DND-41 (cell line): ENCODE data around the gene SURF2.

Experiments used
- ATAC-seq: fragments of 200-7000 bp; cut with Tn5 transposase; 3 replicates; pipeline ENCODE4 v1.9.1; 2021; ENCODE audit warnings: low read depth; ENCODE audit not compliant: insufficient read depth
- DNase-seq: peaks from one replicate; pipeline ENCODE4 v3.0.0-alpha.2; 2020
- H2AFZ ChIP-seq: 2 replicates; pipeline ENCODE4 v1.6.0; 2012; ENCODE audit warnings: low read depth, low read length
- H3K27ac ChIP-seq: 2 replicates; pipeline ENCODE4 v1.5.1; 2012; ENCODE audit warnings: low read length, inconsistent platforms
- H3K27me3 ChIP-seq: fragments of 200-600 bp; sonication (generic); 2 replicates; pipeline ENCODE4 v1.6.0; 2012; ENCODE audit warnings: low read length, mild to moderate bottlenecking, inconsistent platforms; ENCODE audit not compliant: insufficient read depth, poor library complexity
- H3K36me3 ChIP-seq: 2 replicates; pipeline ENCODE4 v1.5.1; 2012; ENCODE audit warnings: low read length, inconsistent platforms; ENCODE audit not compliant: insufficient read depth
- H3K4me1 ChIP-seq: 2 replicates; pipeline ENCODE4 v1.5.1; 2012; ENCODE audit warnings: mild to moderate bottlenecking, low read length; ENCODE audit not compliant: insufficient read depth
- H3K4me2 ChIP-seq: 2 replicates; pipeline ENCODE4 v1.6.0; 2012; ENCODE audit warnings: mild to moderate bottlenecking, moderate library complexity, low read length, inconsistent platforms; ENCODE audit not compliant: insufficient read depth
- H3K4me3 ChIP-seq, 2 experiments: fragments of 200-600 bp in 1 of 2; shearing (Covaris generic) in 1 of 2; 2 replicates each; pipeline ENCODE4 v1.5.1; 2012 to 2016; ENCODE audit warnings: inconsistent platforms in 2 of 2, low read length in 2 of 2, mild to moderate bottlenecking in 2 of 2, low read depth in 1 of 2, moderate library complexity in 1 of 2
- H3K79me2 ChIP-seq: 2 replicates; pipeline ENCODE4 v1.6.0; 2012; ENCODE audit warnings: low read length, inconsistent platforms; ENCODE audit not compliant: insufficient read depth
- H3K9ac ChIP-seq: 2 replicates; pipeline ENCODE4 v1.6.0; 2012; ENCODE audit warnings: low read depth, mild to moderate bottlenecking, inconsistent platforms, low read length, moderate library complexity
- H3K9me3 ChIP-seq: 2 replicates; pipeline ENCODE4 v1.5.1; 2012; ENCODE audit warnings: low read length, moderate library complexity, mild to moderate bottlenecking, inconsistent platforms; ENCODE audit not compliant: insufficient read depth, severe bottlenecking
- H4K20me1 ChIP-seq: 2 replicates; pipeline ENCODE4 v1.6.0; 2012; ENCODE audit warnings: low read length; ENCODE audit not compliant: insufficient read depth
- EZH2 ChIP-seq: IDR thresholded peaks from 3 replicates; pipeline ENCODE4 v1.6.1; 2012; ENCODE audit warnings: borderline replicate concordance, low read depth, mild to moderate bottlenecking, moderate library complexity, low read length, inconsistent platforms; ENCODE audit not compliant: severe bottlenecking
- TF ChIP-seq, protein P1 (sequence below): IDR thresholded peaks from 2 replicates; pipeline ENCODE4 v1.5.1; 2012; ENCODE audit warnings: borderline replicate concordance, low read length, moderate library complexity, mild to moderate bottlenecking; ENCODE audit not compliant: poor library complexity, severe bottlenecking; ENCODE audit errors: extremely low read depth

SURF2 gene

GRCh38 chr9:133402689-133403088 is 46.3 kb downstream of the SURF2 start:
- H3K4me3 ChIP-seq: no peak overlapping the region
- H3K27ac ChIP-seq: no peak overlapping the region
- no peak for ATAC-seq
- no peak overlapping the region for H3K9ac ChIP-seq
- no peaks in the 10 kb centered on the region for H3K27me3 ChIP-seq
- no peak overlapping the region for H2AFZ ChIP-seq
- no peak overlapping the region for H3K4me2 ChIP-seq
- TF ChIP-seq, protein P1, sequence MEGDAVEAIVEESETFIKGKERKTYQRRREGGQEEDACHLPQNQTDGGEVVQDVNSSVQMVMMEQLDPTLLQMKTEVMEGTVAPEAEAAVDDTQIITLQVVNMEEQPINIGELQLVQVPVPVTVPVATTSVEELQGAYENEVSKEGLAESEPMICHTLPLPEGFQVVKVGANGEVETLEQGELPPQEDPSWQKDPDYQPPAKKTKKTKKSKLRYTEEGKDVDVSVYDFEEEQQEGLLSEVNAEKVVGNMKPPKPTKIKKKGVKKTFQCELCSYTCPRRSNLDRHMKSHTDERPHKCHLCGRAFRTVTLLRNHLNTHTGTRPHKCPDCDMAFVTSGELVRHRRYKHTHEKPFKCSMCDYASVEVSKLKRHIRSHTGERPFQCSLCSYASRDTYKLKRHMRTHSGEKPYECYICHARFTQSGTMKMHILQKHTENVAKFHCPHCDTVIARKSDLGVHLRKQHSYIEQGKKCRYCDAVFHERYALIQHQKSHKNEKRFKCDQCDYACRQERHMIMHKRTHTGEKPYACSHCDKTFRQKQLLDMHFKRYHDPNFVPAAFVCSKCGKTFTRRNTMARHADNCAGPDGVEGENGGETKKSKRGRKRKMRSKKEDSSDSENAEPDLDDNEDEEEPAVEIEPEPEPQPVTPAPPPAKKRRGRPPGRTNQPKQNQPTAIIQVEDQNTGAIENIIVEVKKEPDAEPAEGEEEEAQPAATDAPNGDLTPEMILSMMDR: no peak
- no peak for TF ChIP-seq EZH2
- no peaks in the 10 kb centered on the region for H3K9me3 ChIP-seq
- H3K79me2 ChIP-seq: no peaks in the 10 kb centered on the region
- peaks cover 33% of the 10 kb centered on the region for H3K36me3 ChIP-seq
- H3K4me1 ChIP-seq: no peaks in the 10 kb centered on the region
- H4K20me1 ChIP-seq: peaks cover 15% of the 10 kb centered on the region
- no peak for DNase-seq

- peak; percentile 40 for DNase-seq
- H3K27ac ChIP-seq: no peak overlapping the region
- H3K36me3 ChIP-seq: peaks cover 40% of the 10 kb centered on the region
- TF ChIP-seq EZH2: no peak
- TF ChIP-seq, protein P1: peak; percentile 59
- H4K20me1 ChIP-seq: peaks cover 15% of the 10 kb centered on the region
- H3K4me3 ChIP-seq: no peak overlapping the region
- no peaks in the 10 kb centered on the region for H3K9me3 ChIP-seq
- no peak overlapping the region for H3K9ac ChIP-seq
- H3K79me2 ChIP-seq: no peaks in the 10 kb centered on the region
- H3K4me2 ChIP-seq: no peak overlapping the region
- no peak for ATAC-seq
- H3K27me3 ChIP-seq: no peaks in the 10 kb centered on the region
- H3K4me1 ChIP-seq: no peaks in the 10 kb centered on the region
- no peak overlapping the region for H2AFZ ChIP-seq
Measured at GRCh38 chr9:133403766-133404453, 47.6 kb downstream of the SURF2 start.

- Histone ChIP-seq H3K36me3 (peaks cover 41% of the 10 kb centered on the region), H2AFZ (no peak overlapping the region), H3K4me3 (no peak overlapping the region), H3K4me1 (no peaks in the 10 kb centered on the region), H3K4me2 (no peak overlapping the region), H3K79me2 (no peaks in the 10 kb centered on the region), H3K9ac (no peak overlapping the region), H3K9me3 (no peaks in the 10 kb centered on the region), H3K27ac (no peak overlapping the region), H4K20me1 (peaks cover 15% of the 10 kb centered on the region), H3K27me3 (no peaks in the 10 kb centered on the region)
- TF ChIP-seq EZH2: no peak
- TF ChIP-seq, protein P1: no peak
- ATAC-seq (no peak), DNase-seq (no peak)
Measured at GRCh38 chr9:133404454-133405002, 48.2 kb downstream of the SURF2 start.
